Measurements from ENCODE around the gene RNPS1. TPM values are rescaled to one million over a fixed set of nuclear protein-coding genes. Genes with fewer than 3 reads are reported as not detected.

The RNPS1 gene
- total RNA-seq, 2 experiments from 2014 or later, result 292 to 294 TPM

GRCh38 chr16:2204416-2205103 lies 63.4 kb downstream of the RNPS1 start:
- peaks cover 1% of the 10 kb centered on the region for H3K27me3 Mint-ChIP-seq
- peaks cover 22% of the 10 kb centered on the region for H3K36me3 Mint-ChIP-seq
- H3K4me1 Mint-ChIP-seq (ENCODE audit: low read depth), result peaks cover 26% of the 10 kb centered on the region
- intact Hi-C loops (cut with micrococcal nuclease), result loop anchor here (1.0 to 5.0 kb wide), 3 partner anchors 11 to 48 kb away; partner anchors contain the start of genes E4F1 and ECI1
- DNase-seq, result no peak
- ChIA-PET CTCF (interaction anchor here (0.7 kb wide), 2 partner anchors 10 to 1961 kb away, joined by 3 read pairs; no protein-coding TSS in a partner anchor), POLR2A (interaction anchor here (1.3 kb wide), 1 partner anchor 49 kb away, joined by 5 read pairs; the partner anchor contains the start of gene TRAF7)
- peak overlapping the region; percentile 60 for H3K27ac Mint-ChIP-seq
- H3K4me3 Mint-ChIP-seq, result peak overlapping the region; percentile 73
- no peaks in the 10 kb centered on the region for H3K9me3 Mint-ChIP-seq

Small RNA genes within 50 kb of the gene (microRNA-seq; reads per million reads assigned to microRNA genes)
- not detected for gene MIR3677 (ENCODE audit: borderline microRNAs expressed, borderline number of aligned reads, borderline replicate concordance)
- not detected for gene MIR4717 (ENCODE audit: borderline microRNAs expressed, borderline number of aligned reads, borderline replicate concordance)

Other genes with a start within 250 kb of the RNPS1 start
- gene NPW, start 248.3 kb downstream of the RNPS1 start, total RNA-seq, result 1 to 10 TPM; 1.3 to 2.0 TPM
- gene NHERF2, start 241.2 kb downstream of the RNPS1 start, total RNA-seq, result 1 to 10 TPM; 1.1 to 1.4 TPM
- 10 to 100 TPM; 24.3 to 26.2 TPM for gene NTHL1, start 220.3 kb downstream of the RNPS1 start, total RNA-seq
- gene TSC2, start 220.1 kb downstream of the RNPS1 start, total RNA-seq, result 10 to 100 TPM; 56.6 to 63.9 TPM
- gene PKD1, start 132.2 kb downstream of the RNPS1 start, total RNA-seq, result 10 to 100 TPM; 56.7 to 59.4 TPM
- under 1 TPM in 1 of 2 experiments, not detected in 1; 0.33 TPM for gene RAB26, start 119.5 kb downstream of the RNPS1 start, total RNA-seq
- gene TRAF7, start 112.3 kb downstream of the RNPS1 start, total RNA-seq, result 10 to 100 TPM; 77.1 to 80.3 TPM
- under 1 TPM; 0.36 to 0.83 TPM for gene CASKIN1, start 71.5 kb downstream of the RNPS1 start, total RNA-seq
- 10 to 100 TPM; 49.7 to 50.4 TPM for gene MLST8, start 62.7 kb downstream of the RNPS1 start, total RNA-seq
- gene BRICD5, start 57.3 kb downstream of the RNPS1 start, total RNA-seq, result 1 to 10 TPM; 5.7 to 8.5 TPM
- gene PGP, start 53.3 kb downstream of the RNPS1 start, total RNA-seq, result 10 to 100 TPM; 19.3 to 19.5 TPM
- 10 to 100 TPM; 19.3 to 19.6 TPM for gene E4F1, start 44.5 kb downstream of the RNPS1 start, total RNA-seq
- gene DNASE1L2, start 31.7 kb downstream of the RNPS1 start, total RNA-seq, result under 1 TPM; 0.63 to 0.67 TPM
- gene ECI1, start 16.5 kb downstream of the RNPS1 start, total RNA-seq, result 10 to 100 TPM; 50.7 to 52.5 TPM
- 1 to 10 TPM; 6.1 to 6.4 TPM for gene ABCA3, start 72.6 kb upstream of the RNPS1 start, total RNA-seq
- 10 to 100 TPM; 53.5 to 54.7 TPM for gene CCNF, start 161.3 kb upstream of the RNPS1 start, total RNA-seq
- 10 to 100 TPM; 23.9 to 24.3 TPM for gene TEDC2, start 192.0 kb upstream of the RNPS1 start, total RNA-seq
- not detected for gene NTN3, start 203.2 kb upstream of the RNPS1 start, total RNA-seq
- 10 to 100 TPM; 12.2 to 12.4 TPM for gene TBC1D24, start 207.0 kb upstream of the RNPS1 start, total RNA-seq
- 100 to 1,000 TPM; 111 to 115 TPM for gene ATP6V0C, start 245.8 kb upstream of the RNPS1 start, total RNA-seq